Activated B cell treated with CpG ODN at 0.5 μM for 24 hours (primary cell): Measurements from ENCODE around the gene INF2. TPM values are rescaled to one million over a fixed set of nuclear protein-coding genes. Genes with fewer than 3 reads are reported as not detected.
"Not testable (repeated sequence)": the region's sequence is repeated elsewhere in the genome, so short reads cannot be mapped to it uniquely, and the experiment has no call there.

Source experiments
- ATAC-seq: fragments of 200-7000 bp; cut with Tn5 transposase; one replicate; pipeline ENCODE4 v1.10.0; 2021; ENCODE audit warnings: low read depth, mild to moderate bottlenecking, moderate library complexity
- CTCF ChIA-PET: fragments of 350-600 bp; sonication (Branson Sonifier 250); formaldehyde crosslinking; loops from one replicate; lab custom pipeline; 2021; ENCODE audit warnings: antibody characterized with exemption; lab: Charles Lee
- POLR2A ChIA-PET: fragments of 350-600 bp; sonication (Branson Sonifier 250); formaldehyde crosslinking; loops from one replicate; lab custom pipeline; 2021; ENCODE audit warnings: antibody characterized with exemption; lab: Charles Lee
- DNase-seq: peaks from one replicate; pipeline ENCODE4 v3.0.0; 2022
- H3K27ac Mint-ChIP-seq: one replicate; pipeline ENCODE4 v1.8.0; 2020; ENCODE audit warnings: mixed read lengths
- H3K27me3 Mint-ChIP-seq: one replicate; pipeline ENCODE4 v1.8.0; 2021; ENCODE audit warnings: mixed read lengths
- H3K36me3 Mint-ChIP-seq: one replicate; pipeline ENCODE4 v1.8.0; 2021; ENCODE audit warnings: low read depth, mixed read lengths
- H3K4me1 Mint-ChIP-seq: one replicate; pipeline ENCODE4 v1.8.0; 2021; ENCODE audit warnings: mixed read lengths
- H3K4me3 Mint-ChIP-seq: one replicate; pipeline ENCODE4 v1.8.0; 2020; ENCODE audit warnings: mild to moderate bottlenecking, mixed read lengths
- H3K9me3 Mint-ChIP-seq: one replicate; pipeline ENCODE4 v1.8.0; 2020; ENCODE audit warnings: mixed read lengths
- CTCF ChIP-seq: fragments of 200-600 bp; IDR thresholded peaks from one replicate; pipeline ENCODE4 v1.8.0; 2022; ENCODE audit warnings: antibody characterized with exemption, mild to moderate bottlenecking
- intact Hi-C: fragments of 100-400 bp; cut with micrococcal nuclease; formaldehyde crosslinking; loops from one replicate; pipeline ENCODE4 v1.15.1; 2024
- total RNA-seq: library from RNA; stranded (reverse); gene quantifications from 2 replicates; pipeline ENCODE4 v1.2.3, GENCODE V29; 2022

INF2 gene
- total RNA-seq, 1 donor from 2014 or later, result 47.2 TPM

GRCh38 chr14:104747876-104748275, 58.5 kb downstream of the INF2 start:
- POLR2A ChIA-PET, result no interaction called here
- no peak overlapping the region for H3K27ac Mint-ChIP-seq
- ATAC-seq, result no peak
- no peaks in the 10 kb centered on the region for H3K9me3 Mint-ChIP-seq
- H3K36me3 Mint-ChIP-seq, result peaks cover 2% of the 10 kb centered on the region
- no peaks in the 10 kb centered on the region for H3K27me3 Mint-ChIP-seq
- intact Hi-C loops, result no loop called here
- TF ChIP-seq CTCF, result no peak
- DNase-seq, result no peak
- H3K4me1 Mint-ChIP-seq, result peaks cover 14% of the 10 kb centered on the region
- CTCF ChIA-PET, result no interaction called here
- H3K4me3 Mint-ChIP-seq, result no peak overlapping the region

GRCh38 chr14:104749111-104749649, 59.8 kb downstream of the INF2 start:
- ATAC-seq, result no peak
- no peak overlapping the region for H3K27ac Mint-ChIP-seq
- DNase-seq, result no peak
- CTCF ChIA-PET, result interaction anchor here (1.1 kb wide), 1 partner anchor 19 kb away, joined by 3 read pairs; no protein-coding TSS in a partner anchor
- no peaks in the 10 kb centered on the region for H3K9me3 Mint-ChIP-seq
- intact Hi-C loops, result no loop called here
- H3K27me3 Mint-ChIP-seq, result no peaks in the 10 kb centered on the region
- peaks cover 3% of the 10 kb centered on the region for H3K36me3 Mint-ChIP-seq
- no peak overlapping the region for H3K4me3 Mint-ChIP-seq
- POLR2A ChIA-PET, result no interaction called here
- H3K4me1 Mint-ChIP-seq, result peaks cover 24% of the 10 kb centered on the region
- TF ChIP-seq CTCF, result no peak

- ATAC-seq, result no peak
- Mint-ChIP-seq H3K4me3 (no peak overlapping the region), H3K27ac (no peak overlapping the region), H3K4me1 (peaks cover 34% of the 10 kb centered on the region), H3K9me3 (no peaks in the 10 kb centered on the region), H3K27me3 (no peaks in the 10 kb centered on the region), H3K36me3 (peaks cover 9% of the 10 kb centered on the region)
- POLR2A ChIA-PET, result no interaction called here
- no peak for DNase-seq
- intact Hi-C loops, result no loop called here
- TF ChIP-seq CTCF, result no peak
- CTCF ChIA-PET, result no interaction called here
These were observed 60.8 kb downstream of the INF2 start for GRCh38 chr14:104750056-104750752.

- H3K4me3 Mint-ChIP-seq, intact Hi-C loops, DNase-seq, CTCF ChIA-PET, H3K27me3 Mint-ChIP-seq, H3K27ac Mint-ChIP-seq, H3K9me3 Mint-ChIP-seq, POLR2A ChIA-PET, ATAC-seq: not testable (repeated sequence)
- Mint-ChIP-seq H3K4me1 (peaks cover 36% of the 10 kb centered on the region), H3K36me3 (peaks cover 14% of the 10 kb centered on the region)
These were observed 61.3 kb downstream of the INF2 start for GRCh38 chr14:104750753-104751057.

GRCh38 chr14:104751539-104752422, 62.4 kb downstream of the INF2 start:
- Mint-ChIP-seq H3K27ac (peak overlapping the region; percentile 84), H3K36me3 (peaks cover 24% of the 10 kb centered on the region), H3K27me3 (no peaks in the 10 kb centered on the region), H3K4me1 (peaks cover 34% of the 10 kb centered on the region), H3K4me3 (peak overlapping the region; percentile 88), H3K9me3 (no peaks in the 10 kb centered on the region)
- ATAC-seq (no peak), DNase-seq (peak; percentile 34)
- intact Hi-C loops, result loop anchor here (1.0 to 2.0 kb wide), 7 partner anchors 27 to 739 kb away; partner anchors contain the start of genes ADSS1, CDCA4, INF2 and TEDC1
- TF ChIP-seq CTCF, result no peak
- ChIA-PET CTCF (interaction anchor here (1.0 to 4.0 kb wide), 5 partner anchors 16 to 86 kb away, joined by 4 to 27 read pairs (median 8); partner anchors contain the start of gene ADSS1), POLR2A (interaction anchor here (0.5 to 1.8 kb wide), 12 partner anchors 24 to 1061 kb away, joined by 3 to 14 read pairs (median 4); partner anchors contain the start of genes CDCA4, GPR132 and ZBTB42)
